Neural crest cell (in vitro differentiated cells): Measurements from ENCODE around the gene COMMD6. TPM values are rescaled to one million over a fixed set of nuclear protein-coding genes. Genes with fewer than 3 reads are reported as not detected.

Experiments used
- DNase-seq: peaks from one replicate; pipeline ENCODE4 v3.0.0; 2021; ENCODE audit warnings: low read depth, mixed read lengths, low spot score
- H3K27ac Mint-ChIP-seq: one replicate; pipeline ENCODE4 v1.8.0; 2021; ENCODE audit warnings: mild to moderate bottlenecking, mixed read lengths; ENCODE audit not compliant: unreplicated experiment
- H3K27me3 Mint-ChIP-seq: 2 replicates; pipeline ENCODE4 v1.8.0; 2021; ENCODE audit warnings: low read depth, mild to moderate bottlenecking, mixed read lengths
- H3K36me3 Mint-ChIP-seq: 2 replicates; pipeline ENCODE4 v1.8.0; 2021; ENCODE audit warnings: low read depth, mild to moderate bottlenecking, mixed read lengths
- H3K4me1 Mint-ChIP-seq: 2 replicates; pipeline ENCODE4 v1.8.0; 2021; ENCODE audit warnings: mixed read lengths
- H3K4me3 Mint-ChIP-seq: one replicate; pipeline ENCODE4 v1.8.0; 2021; ENCODE audit warnings: mild to moderate bottlenecking, mixed read lengths
- H3K9me3 Mint-ChIP-seq: 2 replicates; pipeline ENCODE4 v1.8.0; 2021; ENCODE audit warnings: mixed read lengths
- total RNA-seq: library from RNA; stranded (reverse); gene quantifications from 2 replicates; pipeline ENCODE4 v1.2.1, GENCODE V29; 2021
- TF ChIP-seq, protein P1 (sequence below): fragments of 200-600 bp; sonication (generic); conservative IDR thresholded peaks from 2 replicates; pipeline ENCODE4 v1.5.0; 2021; ENCODE audit warnings: antibody characterized with exemption, mild to moderate bottlenecking

The COMMD6 gene
- total RNA-seq, 1 donor from 2014 or later, result 128 TPM

DNA sequence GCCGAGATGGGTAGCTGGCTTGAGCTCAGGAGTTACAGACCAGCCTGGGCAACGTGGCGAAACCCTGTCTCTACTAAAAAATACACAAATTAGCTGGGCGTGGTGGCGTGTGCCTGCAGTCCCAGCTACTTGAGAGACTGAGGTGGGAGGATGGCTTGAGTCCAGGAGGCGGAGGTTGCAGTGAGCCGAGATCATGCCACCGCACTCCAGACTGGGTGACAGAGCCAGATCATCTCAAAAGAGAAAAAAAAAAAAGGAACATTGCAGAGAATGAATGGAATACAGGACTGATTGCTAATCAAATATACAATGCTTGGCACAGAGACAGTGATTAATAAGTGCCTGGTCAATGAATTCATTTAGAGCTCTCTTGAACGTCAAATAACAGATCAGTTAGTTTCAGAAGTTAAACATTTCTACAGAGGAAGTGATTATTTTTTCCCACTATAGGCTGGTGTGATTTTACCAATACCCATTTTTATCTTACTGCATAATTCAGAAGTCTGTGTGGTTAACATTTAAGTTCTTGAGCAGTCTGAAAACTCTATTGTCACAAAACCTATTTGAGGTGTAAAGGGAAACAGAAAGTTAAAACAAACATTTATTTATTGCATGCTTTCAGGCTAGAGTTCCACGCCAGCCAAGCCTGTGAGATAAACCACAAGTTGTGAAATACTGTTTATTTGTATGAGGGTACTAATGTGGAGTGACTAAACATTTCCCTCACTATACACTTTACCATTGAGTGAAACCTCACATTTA lies 48.0 kb downstream of the COMMD6 start:
- no peak overlapping the region for H3K27ac Mint-ChIP-seq
- no peaks in the 10 kb centered on the region for H3K36me3 Mint-ChIP-seq
- DNase-seq, result no peak
- no peak overlapping the region for H3K4me3 Mint-ChIP-seq
- no peaks in the 10 kb centered on the region for H3K9me3 Mint-ChIP-seq
- H3K4me1 Mint-ChIP-seq, result peaks cover 14% of the 10 kb centered on the region
- TF ChIP-seq, protein P1, sequence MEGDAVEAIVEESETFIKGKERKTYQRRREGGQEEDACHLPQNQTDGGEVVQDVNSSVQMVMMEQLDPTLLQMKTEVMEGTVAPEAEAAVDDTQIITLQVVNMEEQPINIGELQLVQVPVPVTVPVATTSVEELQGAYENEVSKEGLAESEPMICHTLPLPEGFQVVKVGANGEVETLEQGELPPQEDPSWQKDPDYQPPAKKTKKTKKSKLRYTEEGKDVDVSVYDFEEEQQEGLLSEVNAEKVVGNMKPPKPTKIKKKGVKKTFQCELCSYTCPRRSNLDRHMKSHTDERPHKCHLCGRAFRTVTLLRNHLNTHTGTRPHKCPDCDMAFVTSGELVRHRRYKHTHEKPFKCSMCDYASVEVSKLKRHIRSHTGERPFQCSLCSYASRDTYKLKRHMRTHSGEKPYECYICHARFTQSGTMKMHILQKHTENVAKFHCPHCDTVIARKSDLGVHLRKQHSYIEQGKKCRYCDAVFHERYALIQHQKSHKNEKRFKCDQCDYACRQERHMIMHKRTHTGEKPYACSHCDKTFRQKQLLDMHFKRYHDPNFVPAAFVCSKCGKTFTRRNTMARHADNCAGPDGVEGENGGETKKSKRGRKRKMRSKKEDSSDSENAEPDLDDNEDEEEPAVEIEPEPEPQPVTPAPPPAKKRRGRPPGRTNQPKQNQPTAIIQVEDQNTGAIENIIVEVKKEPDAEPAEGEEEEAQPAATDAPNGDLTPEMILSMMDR, result no peak
- no peaks in the 10 kb centered on the region for H3K27me3 Mint-ChIP-seq

DNA sequence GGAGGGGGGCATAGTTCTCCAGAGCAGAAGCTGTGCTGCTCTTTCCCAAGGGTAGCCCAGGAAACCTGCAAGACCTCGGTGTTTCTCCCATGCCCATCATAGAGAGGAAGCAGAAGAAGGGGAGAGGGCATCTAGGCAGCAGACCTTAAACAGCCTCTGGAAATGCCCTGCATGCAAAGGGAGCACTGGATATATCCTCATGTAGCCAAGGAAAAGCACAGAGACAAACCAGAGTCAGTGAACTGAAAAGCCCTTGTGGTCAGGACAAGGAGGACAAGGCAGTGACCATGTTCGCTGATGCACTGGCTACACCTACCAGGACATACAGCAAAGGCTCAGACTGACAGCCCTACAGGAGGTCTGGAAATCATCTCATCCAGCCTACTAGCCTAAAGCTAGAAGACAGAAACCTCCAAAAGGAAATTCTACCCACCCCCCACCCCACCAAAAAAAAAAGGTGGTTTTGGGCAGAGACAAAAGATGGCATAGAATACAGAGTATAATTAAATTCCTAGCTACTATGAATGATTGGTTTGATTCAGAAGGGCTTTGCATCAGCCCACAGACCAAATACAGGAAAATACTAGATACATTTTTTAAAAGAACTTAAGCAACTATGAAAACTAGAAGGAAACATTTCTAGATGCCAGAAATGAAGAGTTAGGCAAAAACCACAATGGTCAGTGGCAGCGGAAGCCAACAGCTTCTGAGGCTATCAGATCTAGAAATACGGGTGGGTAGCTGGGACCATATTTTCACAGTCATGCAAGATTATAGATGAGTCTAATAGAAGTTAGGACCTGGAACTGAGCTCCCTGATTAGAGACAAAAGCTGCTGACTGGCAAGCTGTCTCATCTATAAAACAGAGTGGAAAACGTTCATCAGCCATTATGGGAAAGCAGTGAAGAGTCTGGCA lies 51.2 kb downstream of the COMMD6 start:
- H3K27ac Mint-ChIP-seq, result peak overlapping the region; percentile 91
- H3K9me3 Mint-ChIP-seq, result no peaks in the 10 kb centered on the region
- H3K4me3 Mint-ChIP-seq, result no peak overlapping the region
- peaks cover 4% of the 10 kb centered on the region for H3K27me3 Mint-ChIP-seq
- DNase-seq, result no peak
- no peaks in the 10 kb centered on the region for H3K36me3 Mint-ChIP-seq
- TF ChIP-seq, protein P1, result no peak
- peaks cover 21% of the 10 kb centered on the region for H3K4me1 Mint-ChIP-seq

DNA sequence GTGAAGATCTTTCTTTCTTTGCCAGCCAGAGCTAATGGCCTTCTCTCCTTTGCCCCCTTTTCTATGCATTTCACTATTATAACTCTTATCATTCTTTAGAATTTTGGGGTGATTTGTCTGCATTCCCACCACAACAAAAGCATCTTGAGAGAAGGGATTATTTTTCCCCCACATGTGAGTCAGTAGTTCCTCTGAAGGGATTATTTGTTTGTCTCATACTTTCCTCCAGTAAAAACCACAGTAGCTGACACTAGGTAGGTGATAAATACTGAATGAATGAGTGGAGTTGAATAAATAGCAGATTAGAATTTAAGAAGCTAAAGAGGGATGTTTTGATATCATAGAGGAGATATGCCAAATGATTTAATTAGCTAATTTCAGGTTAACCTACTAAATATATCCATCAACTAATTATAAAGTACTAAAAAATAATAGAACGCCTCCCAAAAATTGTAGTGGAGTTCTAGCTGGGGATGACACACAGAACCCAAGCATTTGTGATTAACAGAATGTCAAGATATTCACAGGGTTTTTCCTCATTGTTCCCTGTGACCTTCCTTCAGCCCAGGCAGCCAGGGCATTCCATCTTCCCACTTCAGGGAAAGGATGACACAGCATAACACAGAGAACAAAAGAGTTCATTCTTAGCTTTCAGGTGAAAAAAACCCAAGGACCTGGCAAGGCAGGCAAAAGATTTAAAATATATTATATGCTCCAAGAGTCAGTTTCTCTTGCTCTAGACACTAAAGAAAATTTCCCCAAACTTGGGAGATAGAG lies 52.2 kb downstream of the COMMD6 start:
- H3K9me3 Mint-ChIP-seq, result no peaks in the 10 kb centered on the region
- H3K27me3 Mint-ChIP-seq, result peaks cover 9% of the 10 kb centered on the region
- TF ChIP-seq, protein P1, result no peak

DNA sequence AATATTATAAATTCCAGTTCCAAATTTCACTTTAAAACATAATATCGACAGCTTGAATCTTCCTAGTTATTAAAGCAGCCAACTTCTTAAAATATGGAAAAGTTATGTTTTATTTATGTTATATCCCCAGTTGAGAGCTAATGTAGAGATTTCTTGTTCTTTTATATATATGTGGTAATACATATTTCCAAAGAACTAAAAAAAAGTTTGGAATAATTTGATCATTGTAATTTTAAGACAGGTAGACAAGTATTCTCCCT lies 54.9 kb downstream of the COMMD6 start:
- Mint-ChIP-seq H3K4me3 (peak overlapping the region; percentile 96), H3K27me3 (peaks cover 22% of the 10 kb centered on the region), H3K4me1 (peaks cover 25% of the 10 kb centered on the region), H3K36me3 (no peaks in the 10 kb centered on the region), H3K9me3 (no peaks in the 10 kb centered on the region), H3K27ac (peak overlapping the region; percentile 80)
- TF ChIP-seq, protein P1, result peak; percentile 9
- no peak for DNase-seq

More for the DNA sequence above, 52.2 kb downstream of the COMMD6 start:
- Mint-ChIP-seq H3K27ac (peak overlapping the region; percentile 91), H3K4me3 (peak overlapping the region; percentile 47), H3K4me1 (peaks cover 24% of the 10 kb centered on the region), H3K36me3 (no peaks in the 10 kb centered on the region)
- DNase-seq, result no peak

DNA sequence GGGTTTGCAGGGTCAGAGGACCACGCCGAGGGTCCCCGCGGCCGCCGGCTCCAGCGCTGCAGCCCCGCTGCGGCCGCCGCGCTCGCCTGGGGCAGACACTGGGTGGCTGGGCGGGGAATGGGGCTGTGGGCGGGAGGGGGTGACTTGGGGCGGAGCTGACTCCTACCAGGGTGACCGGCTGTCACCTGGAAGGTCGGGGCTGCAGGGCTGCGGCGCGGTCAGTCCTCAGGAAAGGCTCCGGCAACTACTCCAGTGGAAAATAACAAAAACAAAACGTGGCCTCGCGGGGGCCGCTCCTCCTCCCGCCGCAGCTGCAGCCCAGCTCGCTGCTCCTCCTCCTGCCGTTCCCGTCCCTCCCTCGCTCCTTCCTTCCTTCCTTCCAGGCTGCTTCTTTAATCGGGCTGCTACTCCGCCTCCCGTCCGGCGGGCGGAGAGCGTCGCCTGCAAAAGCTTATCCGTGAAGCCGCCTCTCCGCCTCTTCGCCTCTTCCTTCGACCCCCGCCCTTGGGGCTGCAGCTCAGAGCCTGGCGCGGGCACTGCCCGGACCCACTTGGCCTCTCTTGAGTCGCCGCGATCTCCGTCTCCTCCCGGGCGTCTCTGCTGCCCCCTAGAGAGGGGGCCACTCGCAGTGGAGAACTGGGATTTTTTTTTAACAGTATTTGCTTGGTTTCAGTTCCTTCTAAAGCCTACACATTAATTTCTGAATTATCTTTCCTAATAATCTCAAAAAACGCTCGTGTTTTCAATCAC lies 55.4 kb downstream of the COMMD6 start, which contains the start of gene TBC1D4:
TSS of gene TBC1D4 (minus strand) at position 100 of the 750 bp plus-strand sequence. CDS start 402 bp downstream, outside the sequence.
- peak; percentile 74 for DNase-seq
- no peaks in the 10 kb centered on the region for H3K9me3 Mint-ChIP-seq
- TF ChIP-seq, protein P1, result peak; percentile 85
- no peaks in the 10 kb centered on the region for H3K36me3 Mint-ChIP-seq
- peaks cover 25% of the 10 kb centered on the region for H3K4me1 Mint-ChIP-seq
- peaks cover 22% of the 10 kb centered on the region for H3K27me3 Mint-ChIP-seq
- peak within 1 kb of the TSS; percentile 80 for H3K27ac Mint-ChIP-seq
- peak within 1 kb of the TSS; percentile 96 for H3K4me3 Mint-ChIP-seq
